NCI-H2107 (cell line): ENCODE measurements around the gene NELFCD.
"Not testable (repeated sequence)": the region's sequence is repeated elsewhere in the genome, so short reads cannot be mapped to it uniquely, and the experiment has no call there.

Experiments used
- DNase-seq: peaks from one replicate; lab custom pipeline; 2025; lab: John Stamatoyannopoulos, UW

NELFCD gene

GRCh38 chr20:59026904-59027740 lies 46.1 kb downstream of the NELFCD start:
- no peak for DNase-seq

- no peak for DNase-seq
Measured at GRCh38 chr20:59027741-59028320, 46.8 kb downstream of the NELFCD start.

GRCh38 chr20:59028812-59029211 lies 47.8 kb downstream of the NELFCD start:
- no peak for DNase-seq

GRCh38 chr20:59030911-59031563 lies 50.0 kb downstream of the NELFCD start:
- DNase-seq = no peak

- DNase-seq = peak; percentile 26
Measured at GRCh38 chr20:59031564-59032022, 50.5 kb downstream of the NELFCD start.

- DNase-seq = peak; percentile 93
Measured at GRCh38 chr20:59032023-59032712, 51.1 kb downstream of the NELFCD start, which contains the start of gene ATP5F1E. Gene ATP5F1E, minus strand, starts transcription at chr20:59032335. Its CDS starts 84 bp downstream, at chr20:59032251.

- no peak for DNase-seq
Measured at GRCh38 chr20:59032713-59033059, 51.6 kb downstream of the NELFCD start.

GRCh38 chr20:59033093-59033492 lies 52.0 kb downstream of the NELFCD start:
- DNase-seq = no peak

- no peak for DNase-seq
Measured at GRCh38 chr20:59033616-59034165, 52.6 kb downstream of the NELFCD start.

GRCh38 chr20:59035381-59035780 lies 54.3 kb downstream of the NELFCD start:
- no peak for DNase-seq

GRCh38 chr20:59037386-59037785 lies 56.3 kb downstream of the NELFCD start:
- DNase-seq = no peak

- DNase-seq = no peak
Measured at GRCh38 chr20:59039233-59039632, 58.2 kb downstream of the NELFCD start.

- no peak for DNase-seq
Measured at GRCh38 chr20:59040667-59041066, 59.6 kb downstream of the NELFCD start.

GRCh38 chr20:59041487-59041886 lies 60.4 kb downstream of the NELFCD start:
- not testable (repeated sequence) for DNase-seq

GRCh38 chr20:59042151-59042795 lies 61.2 kb downstream of the NELFCD start, which contains the start of gene PRELID3B:
Gene PRELID3B, minus strand, starts transcription at chr20:59042786. Its CDS starts 56 bp downstream, at chr20:59042730.
- no peak for DNase-seq

- peak; percentile 88 for DNase-seq
Measured at GRCh38 chr20:59042796-59043631, 62.0 kb downstream of the NELFCD start.

GRCh38 chr20:59043698-59044097 lies 62.6 kb downstream of the NELFCD start:
- DNase-seq = no peak

GRCh38 chr20:59044295-59044694 lies 63.2 kb downstream of the NELFCD start:
- no peak for DNase-seq
